Vagina (tissue), 2 donors: ENCODE results near the gene HOXC5.

Experiments
- POLR2A ChIP-seq, 2 donors: fragments of 450-650 bp; IDR thresholded peaks; one replicate each; pipeline ENCODE4 v1.6.1; 2017; ENCODE audit warnings: antibody characterized with exemption in 2 of 2, mild to moderate bottlenecking in 2 of 2, moderate library complexity in 2 of 2
- TF ChIP-seq, protein P1 (sequence below), 3 experiments: fragments of 450-650 bp in 2 of 3; fragments of 200-600 bp in 1 of 3; sonication (generic) in 1 of 3; IDR thresholded peaks; one replicate each; pipeline ENCODE4 v1.5.1; 2017 to 2019; ENCODE audit warnings: antibody characterized with exemption in 3 of 3, mild to moderate bottlenecking in 2 of 3, moderate library complexity in 2 of 3

DNA sequence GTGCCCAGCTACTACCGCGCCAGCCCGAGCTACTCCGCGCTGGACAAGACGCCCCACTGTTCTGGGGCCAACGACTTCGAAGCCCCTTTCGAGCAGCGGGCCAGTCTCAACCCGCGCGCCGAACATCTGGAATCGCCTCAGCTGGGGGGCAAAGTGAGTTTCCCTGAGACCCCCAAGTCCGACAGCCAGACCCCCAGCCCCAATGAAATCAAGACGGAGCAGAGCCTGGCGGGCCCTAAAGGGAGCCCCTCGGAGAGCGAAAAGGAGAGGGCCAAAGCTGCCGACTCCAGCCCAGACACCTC is 47.2 kb upstream of the HOXC5 start:
- TF ChIP-seq, protein P1, sequence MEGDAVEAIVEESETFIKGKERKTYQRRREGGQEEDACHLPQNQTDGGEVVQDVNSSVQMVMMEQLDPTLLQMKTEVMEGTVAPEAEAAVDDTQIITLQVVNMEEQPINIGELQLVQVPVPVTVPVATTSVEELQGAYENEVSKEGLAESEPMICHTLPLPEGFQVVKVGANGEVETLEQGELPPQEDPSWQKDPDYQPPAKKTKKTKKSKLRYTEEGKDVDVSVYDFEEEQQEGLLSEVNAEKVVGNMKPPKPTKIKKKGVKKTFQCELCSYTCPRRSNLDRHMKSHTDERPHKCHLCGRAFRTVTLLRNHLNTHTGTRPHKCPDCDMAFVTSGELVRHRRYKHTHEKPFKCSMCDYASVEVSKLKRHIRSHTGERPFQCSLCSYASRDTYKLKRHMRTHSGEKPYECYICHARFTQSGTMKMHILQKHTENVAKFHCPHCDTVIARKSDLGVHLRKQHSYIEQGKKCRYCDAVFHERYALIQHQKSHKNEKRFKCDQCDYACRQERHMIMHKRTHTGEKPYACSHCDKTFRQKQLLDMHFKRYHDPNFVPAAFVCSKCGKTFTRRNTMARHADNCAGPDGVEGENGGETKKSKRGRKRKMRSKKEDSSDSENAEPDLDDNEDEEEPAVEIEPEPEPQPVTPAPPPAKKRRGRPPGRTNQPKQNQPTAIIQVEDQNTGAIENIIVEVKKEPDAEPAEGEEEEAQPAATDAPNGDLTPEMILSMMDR (IDR thresholded peaks at IDR 0.05) = no peak
- TF ChIP-seq POLR2A (IDR thresholded peaks at IDR 0.05) = no peak
